ENCODE data around the gene ERFL. TPM values are rescaled to one million over a fixed set of nuclear protein-coding genes. Genes with fewer than 3 reads are reported as not detected.

ERFL gene
- total and polyA plus RNA-seq, 2 of the 8 experiments (the other 6 are each of a cell fraction or from before 2014, with no cell fraction given), result 0.12 TPM; not detected in 1

- H3K18ac ChIP-seq (ENCODE audit: extremely low read depth, low read length), result peak overlapping the region; percentile 93; the same call in 1 of the 2 replicates
- POLR2A ChIA-PET (ENCODE audit: partially characterized antibody), result interaction anchor here (1.4 to 6.1 kb wide), 4 partner anchors 14 to 91 kb away, joined by 3 to 28 read pairs (median 12); partner anchors contain the start of gene RPS19
Observed at GRCh38 chr19:41951686-41952172, 23.5 kb upstream of the ERFL start.

More at GRCh38 chr19:41951686-41952172, 23.5 kb upstream of the ERFL start:
- H3K4me2 ChIP-seq (ENCODE audit: insufficient read depth in 1 of 2, low read depth in 2 of 2, low read length in 2 of 2), result peak overlapping the region; percentile 15 to 92; a peak in 3 of 4 replicates
- FAIRE-seq, result no peak
- H3K79me2 ChIP-seq (ENCODE audit: control insufficient read depth in 1 of 2, insufficient read depth in 2 of 2, low read length in 2 of 2), result no peaks in the 10 kb centered on the region
- peaks cover 0 to 3% (median 0%) of the 10 kb centered on the region in 4 experiments; a peak in 2 of 8 replicates for H3K36me3 ChIP-seq (ENCODE audit: control insufficient read depth in 2 of 4, insufficient read depth in 4 of 4, low read length in 3 of 4)
- no peak overlapping the region for H4K5ac ChIP-seq (ENCODE audit: insufficient read length, low read depth, low read length)
- no peak overlapping the region for H4K8ac ChIP-seq (ENCODE audit: extremely low read depth, insufficient read depth, low read length)
- no peak overlapping the region for H3K9ac ChIP-seq (replicated peaks in 1 of 4; ENCODE audit: extremely low read depth in 1 of 4, low read depth in 3 of 4, low read length in 3 of 4)
- H2BK5ac ChIP-seq (ENCODE audit: low read depth, low read length), result no peak overlapping the region; the same call in 1 of the 2 replicates
- H3K9me3 ChIP-seq (ENCODE audit: insufficient read depth in 2 of 2, low read depth in 1 of 2, low read length in 1 of 2), result no peaks in the 10 kb centered on the region
- no peak overlapping the region for H3K23ac ChIP-seq (ENCODE audit: insufficient read length)
- no peak overlapping the region for H3K27ac ChIP-seq (ENCODE audit: low read depth, low read length)
- H4K20me1 ChIP-seq (replicated peaks in 1 of 2; ENCODE audit: control insufficient read depth in 1 of 2, insufficient read depth in 2 of 2, low read length in 2 of 2), result no peaks in the 10 kb centered on the region
- CTCF ChIA-PET (ENCODE audit: partially characterized antibody), result interaction anchor here (0.7 to 4.4 kb wide), 10 partner anchors 8 to 79 kb away, joined by 3 to 30 read pairs (median 6); partner anchors contain the start of gene CD79A
- no peaks in the 10 kb centered on the region for H3K4me1 ChIP-seq (replicated peaks in 1 of 4; ENCODE audit: control insufficient read depth in 3 of 4, insufficient read depth in 4 of 4, low read length in 3 of 4)
- H3K79me1 ChIP-seq (ENCODE audit: low read depth, low read length), result no peaks in the 10 kb centered on the region
- H4K91ac ChIP-seq (replicated peaks; ENCODE audit: insufficient read length, low read length), result peak overlapping the region; percentile 88
- peak overlapping the region; percentile 64 for H3K56ac ChIP-seq (replicated peaks; ENCODE audit: insufficient read length, low read depth, low read length)
- peak overlapping the region in 3 of 4 experiments; percentile 32 to 52 (median 38); a peak in 6 of 8 replicates for H3K4me3 ChIP-seq (ENCODE audit: extremely low read depth in 1 of 4, insufficient read depth in 2 of 4, low read depth in 3 of 4, low read length in 4 of 4)
- TF ChIP-seq SP1 (IDR thresholded peaks at IDR 0.05; ENCODE audit: low read depth, low read length), result 0 out of 2 replicates have a peak, but pooled peaks have one; percentile 19
- peak; percentile 89 to 90 for TF ChIP-seq RAD21 (IDR thresholded peaks at IDR 0.05 in 1 of 2, conservative IDR thresholded peaks at IDR 0.05 in 1 of 2; ENCODE audit: low read depth in 2 of 2, low read length in 2 of 2)
- no peak for TF ChIP-seq TEAD4 (IDR thresholded peaks at IDR 0.05; ENCODE audit: low read depth, low read length)
- 0 out of 2 replicates have a peak, but pooled peaks have one; percentile 20 for TF ChIP-seq TCF12 (IDR thresholded peaks at IDR 0.05; ENCODE audit: low read depth, low read length)
- no peak for TF ChIP-seq SUZ12 (IDR thresholded peaks at IDR 0.05; ENCODE audit: low read length)
- peak; percentile 93 to 98 (median 97) for TF ChIP-seq CTCF (IDR thresholded peaks at IDR 0.05; ENCODE audit: control extremely low read depth in 1 of 3, insufficient read depth in 1 of 3, low read depth in 1 of 3, low read length in 3 of 3)
- 0 out of 2 replicates have a peak overlapping the region, but pooled peaks have one; percentile 72 for H2BK20ac ChIP-seq (ENCODE audit: low read length)
- no peaks in the 10 kb centered on the region for H3K27me3 ChIP-seq (replicated peaks in 1 of 4; ENCODE audit: control insufficient read depth in 3 of 4, extremely low read depth in 1 of 4, insufficient read depth in 3 of 4, low read length in 3 of 4)
- H2BK15ac ChIP-seq (ENCODE audit: low read length), result 0 out of 2 replicates have a peak overlapping the region, but pooled peaks have one; percentile 10
- peak; percentile 76 to 99 for DNase-seq (ENCODE audit: low read depth in 1 of 2, low spot score in 2 of 2)
- H3K23me2 ChIP-seq (ENCODE audit: low read depth, low read length), result no peaks in the 10 kb centered on the region
- H2BK120ac ChIP-seq (replicated peaks; ENCODE audit: low read depth, low read length), result no peak overlapping the region
- no peak overlapping the region for H3K14ac ChIP-seq (ENCODE audit: insufficient read length)
- H2BK12ac ChIP-seq (ENCODE audit: low read depth, low read length), result peak overlapping the region; percentile 98; the same call in 1 of the 2 replicates
- WGBS, 2 experiments (ENCODE audit: extremely low coverage in 1 of 2, insufficient coverage in 1 of 2, insufficient read length in 1 of 2, insufficient replicate concordance in 2 of 2, low coverage in 1 of 2, low lambda C conversion rate in 2 of 2, missing lambda C conversion rate in 1 of 2), result 10% methylated on average over 8 of the region's 12 CpGs; no CpG with 5 or more reads in 1 of the 2 experiments
- no peak overlapping the region for H3K4ac ChIP-seq (replicated peaks; ENCODE audit: insufficient read length, low read depth, low read length)
- peak overlapping the region; percentile 100 for H2AFZ ChIP-seq (ENCODE audit: low read length)
- H2AK5ac ChIP-seq (ENCODE audit: low read depth, low read length), result no peak overlapping the region

Measured in H1 (cell line).